DND-41 (cell line): ENCODE data around the gene OR2W3.

Experiments used
- ATAC-seq: fragments of 200-7000 bp; cut with Tn5 transposase; 3 replicates; pipeline ENCODE4 v1.9.1; 2021; ENCODE audit warnings: low read depth; ENCODE audit not compliant: insufficient read depth
- DNase-seq: peaks from one replicate; pipeline ENCODE4 v3.0.0-alpha.2; 2020
- H2AFZ ChIP-seq: 2 replicates; pipeline ENCODE4 v1.6.0; 2012; ENCODE audit warnings: low read depth, low read length
- H3K27ac ChIP-seq: 2 replicates; pipeline ENCODE4 v1.5.1; 2012; ENCODE audit warnings: low read length, inconsistent platforms
- H3K27me3 ChIP-seq: fragments of 200-600 bp; sonication (generic); 2 replicates; pipeline ENCODE4 v1.6.0; 2012; ENCODE audit warnings: low read length, mild to moderate bottlenecking, inconsistent platforms; ENCODE audit not compliant: insufficient read depth, poor library complexity
- H3K36me3 ChIP-seq: 2 replicates; pipeline ENCODE4 v1.5.1; 2012; ENCODE audit warnings: low read length, inconsistent platforms; ENCODE audit not compliant: insufficient read depth
- H3K4me1 ChIP-seq: 2 replicates; pipeline ENCODE4 v1.5.1; 2012; ENCODE audit warnings: mild to moderate bottlenecking, low read length; ENCODE audit not compliant: insufficient read depth
- H3K4me2 ChIP-seq: 2 replicates; pipeline ENCODE4 v1.6.0; 2012; ENCODE audit warnings: mild to moderate bottlenecking, moderate library complexity, low read length, inconsistent platforms; ENCODE audit not compliant: insufficient read depth
- H3K4me3 ChIP-seq, 2 experiments: fragments of 200-600 bp in 1 of 2; shearing (Covaris generic) in 1 of 2; 2 replicates each; pipeline ENCODE4 v1.5.1; 2012 to 2016; ENCODE audit warnings: inconsistent platforms in 2 of 2, low read length in 2 of 2, mild to moderate bottlenecking in 2 of 2, low read depth in 1 of 2, moderate library complexity in 1 of 2
- H3K79me2 ChIP-seq: 2 replicates; pipeline ENCODE4 v1.6.0; 2012; ENCODE audit warnings: low read length, inconsistent platforms; ENCODE audit not compliant: insufficient read depth
- H3K9ac ChIP-seq: 2 replicates; pipeline ENCODE4 v1.6.0; 2012; ENCODE audit warnings: low read depth, mild to moderate bottlenecking, inconsistent platforms, low read length, moderate library complexity
- H3K9me3 ChIP-seq: 2 replicates; pipeline ENCODE4 v1.5.1; 2012; ENCODE audit warnings: low read length, moderate library complexity, mild to moderate bottlenecking, inconsistent platforms; ENCODE audit not compliant: insufficient read depth, severe bottlenecking
- H4K20me1 ChIP-seq: 2 replicates; pipeline ENCODE4 v1.6.0; 2012; ENCODE audit warnings: low read length; ENCODE audit not compliant: insufficient read depth
- EZH2 ChIP-seq: IDR thresholded peaks from 3 replicates; pipeline ENCODE4 v1.6.1; 2012; ENCODE audit warnings: borderline replicate concordance, low read depth, mild to moderate bottlenecking, moderate library complexity, low read length, inconsistent platforms; ENCODE audit not compliant: severe bottlenecking
- TF ChIP-seq, protein P1 (sequence below): IDR thresholded peaks from 2 replicates; pipeline ENCODE4 v1.5.1; 2012; ENCODE audit warnings: borderline replicate concordance, low read length, moderate library complexity, mild to moderate bottlenecking; ENCODE audit not compliant: poor library complexity, severe bottlenecking; ENCODE audit errors: extremely low read depth

Gene OR2W3

GRCh38 chr1:247857985-247858619 is 37.3 kb upstream of the OR2W3 start:
- DNase-seq (no peak), ATAC-seq (no peak)
- Histone ChIP-seq H3K36me3 (no peaks in the 10 kb centered on the region), H3K9ac (no peak overlapping the region), H3K27ac (no peak overlapping the region), H3K9me3 (no peaks in the 10 kb centered on the region), H2AFZ (no peak overlapping the region), H3K4me1 (no peaks in the 10 kb centered on the region), H3K4me3 (no peak overlapping the region), H4K20me1 (no peaks in the 10 kb centered on the region), H3K4me2 (no peak overlapping the region), H3K27me3 (no peaks in the 10 kb centered on the region), H3K79me2 (no peaks in the 10 kb centered on the region)
- TF ChIP-seq, protein P1, sequence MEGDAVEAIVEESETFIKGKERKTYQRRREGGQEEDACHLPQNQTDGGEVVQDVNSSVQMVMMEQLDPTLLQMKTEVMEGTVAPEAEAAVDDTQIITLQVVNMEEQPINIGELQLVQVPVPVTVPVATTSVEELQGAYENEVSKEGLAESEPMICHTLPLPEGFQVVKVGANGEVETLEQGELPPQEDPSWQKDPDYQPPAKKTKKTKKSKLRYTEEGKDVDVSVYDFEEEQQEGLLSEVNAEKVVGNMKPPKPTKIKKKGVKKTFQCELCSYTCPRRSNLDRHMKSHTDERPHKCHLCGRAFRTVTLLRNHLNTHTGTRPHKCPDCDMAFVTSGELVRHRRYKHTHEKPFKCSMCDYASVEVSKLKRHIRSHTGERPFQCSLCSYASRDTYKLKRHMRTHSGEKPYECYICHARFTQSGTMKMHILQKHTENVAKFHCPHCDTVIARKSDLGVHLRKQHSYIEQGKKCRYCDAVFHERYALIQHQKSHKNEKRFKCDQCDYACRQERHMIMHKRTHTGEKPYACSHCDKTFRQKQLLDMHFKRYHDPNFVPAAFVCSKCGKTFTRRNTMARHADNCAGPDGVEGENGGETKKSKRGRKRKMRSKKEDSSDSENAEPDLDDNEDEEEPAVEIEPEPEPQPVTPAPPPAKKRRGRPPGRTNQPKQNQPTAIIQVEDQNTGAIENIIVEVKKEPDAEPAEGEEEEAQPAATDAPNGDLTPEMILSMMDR, result no peak
- TF ChIP-seq EZH2, result no peak

DNA sequence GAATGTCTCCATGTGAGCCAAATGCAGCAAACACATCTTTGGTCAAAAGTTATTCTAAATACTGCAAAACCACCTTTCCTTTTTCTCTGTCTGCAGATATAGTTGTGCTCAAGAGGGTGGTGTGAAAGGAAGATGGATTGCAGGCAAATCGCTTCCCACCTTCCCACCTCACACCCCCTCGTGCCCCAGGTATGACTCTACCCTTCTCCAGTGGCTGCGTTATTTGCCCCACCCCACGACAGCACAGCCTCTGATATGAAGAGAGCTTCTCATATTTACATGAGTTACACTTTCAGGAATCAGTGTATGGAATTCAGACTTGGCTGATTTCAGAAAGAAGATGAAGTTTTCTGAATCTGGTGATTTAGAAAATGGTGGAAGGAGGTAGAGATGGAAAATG is 32.6 kb upstream of the OR2W3 start:
- no peaks in the 10 kb centered on the region for H3K36me3 ChIP-seq
- ATAC-seq (no peak), DNase-seq (no peak)
- H2AFZ ChIP-seq, result no peak overlapping the region
- H3K79me2 ChIP-seq, result no peaks in the 10 kb centered on the region
- no peak overlapping the region for H3K9ac ChIP-seq
- no peaks in the 10 kb centered on the region for H3K9me3 ChIP-seq
- no peaks in the 10 kb centered on the region for H3K4me1 ChIP-seq
- TF ChIP-seq EZH2, result no peak
- TF ChIP-seq, protein P1, result no peak
- H3K27me3 ChIP-seq, result no peaks in the 10 kb centered on the region
- no peak overlapping the region for H3K4me2 ChIP-seq
- no peak overlapping the region for H3K27ac ChIP-seq
- no peak overlapping the region for H3K4me3 ChIP-seq
- no peaks in the 10 kb centered on the region for H4K20me1 ChIP-seq

GRCh38 chr1:247864644-247865043 is 30.7 kb upstream of the OR2W3 start:
- no peak for ATAC-seq
- TF ChIP-seq, protein P1, result no peak
- TF ChIP-seq EZH2, result no peak
- H3K27me3 ChIP-seq, result no peaks in the 10 kb centered on the region
- H3K79me2 ChIP-seq, result no peaks in the 10 kb centered on the region
- no peaks in the 10 kb centered on the region for H4K20me1 ChIP-seq
- no peaks in the 10 kb centered on the region for H3K4me1 ChIP-seq
- no peaks in the 10 kb centered on the region for H3K36me3 ChIP-seq
- no peak overlapping the region for H3K9ac ChIP-seq
- no peaks in the 10 kb centered on the region for H3K9me3 ChIP-seq
- no peak overlapping the region for H3K4me3 ChIP-seq
- no peak overlapping the region for H3K4me2 ChIP-seq
- DNase-seq, result no peak
- H2AFZ ChIP-seq, result no peak overlapping the region
- H3K27ac ChIP-seq, result no peak overlapping the region
